K562 (cell line): ENCODE results near the gene ABHD3. TPM values are rescaled to one million over a fixed set of nuclear protein-coding genes. Genes with fewer than 3 reads are reported as not detected.

Source experiments
- E2F3 ChIP-seq: fragments of 250-450 bp; sonication (Bioruptor Pico); IDR thresholded peaks from 2 replicates; pipeline ENCODE4 v1.4.0; 2020; ENCODE audit warnings: mild to moderate bottlenecking
- HNRNPK ChIP-seq: fragments of 200-400 bp; formaldehyde crosslinking; IDR thresholded peaks from one replicate; pipeline ENCODE4 v1.6.1; 2018; ENCODE audit warnings: mild to moderate bottlenecking, low read depth, low read length; ENCODE audit not compliant: poor library complexity, severe bottlenecking
- KDM5B ChIP-seq: fragments of 200-600 bp; sonication (generic); IDR thresholded peaks from 2 replicates; pipeline ENCODE4 v1.6.1; 2012; ENCODE audit warnings: low read depth, mild to moderate bottlenecking, moderate library complexity, low read length, control low read depth, inconsistent platforms; ENCODE audit not compliant: insufficient replicate concordance
- MCM5 ChIP-seq: fragments of 450-650 bp; IDR thresholded peaks from 2 replicates; pipeline ENCODE4 v1.6.1; 2016; ENCODE audit warnings: low read depth
- MYC ChIP-seq, 2 experiments: fragments of 250-450 bp in 1 of 2; sonication (Bioruptor Pico) in 1 of 2; IDR thresholded peaks; 2 replicates each; pipeline versions ENCODE4 v1.5.1 to v1.6.1; 2012 to 2021; ENCODE audit warnings: low read depth in 2 of 2, borderline replicate concordance in 1 of 2, improper control_type of control experiment in 1 of 2, low read length in 1 of 2, mild to moderate bottlenecking in 1 of 2, moderate library complexity in 1 of 2
- NONO ChIP-seq, 2 experiments: fragments of 200-400 bp in 1 of 2; fragments of 450-650 bp in 1 of 2; formaldehyde crosslinking in 1 of 2; IDR thresholded peaks; 2 replicates each; pipeline ENCODE4 v1.6.1; 2017; ENCODE audit warnings: low read depth in 2 of 2, mild to moderate bottlenecking in 2 of 2, moderate library complexity in 2 of 2, low read length in 1 of 2
- PHF20 ChIP-seq: fragments of 450-650 bp; IDR thresholded peaks from 2 replicates; pipeline ENCODE4 v1.6.1; 2018; ENCODE audit not compliant: partially characterized antibody
- RAD21 ChIP-seq, 2 experiments: fragments of 250-450 bp in 1 of 2; fragments of 450-650 bp in 1 of 2; sonication (Bioruptor Pico) in 1 of 2; formaldehyde crosslinking in 1 of 2; IDR thresholded peaks in 1 of 2; conservative IDR thresholded peaks in 1 of 2; 2 replicates each; pipeline versions ENCODE4 v1.4.0 to v1.8.0; 2020 to 2022; ENCODE audit warnings: mild to moderate bottlenecking in 2 of 2, moderate library complexity in 1 of 2
- RNF219 ChIP-seq: fragments of 250-450 bp; sonication (Bioruptor Pico); IDR thresholded peaks from 2 replicates; pipeline ENCODE4 v1.5.0; 2022; ENCODE audit warnings: mild to moderate bottlenecking
- SAP30 ChIP-seq: fragments of 200-600 bp; sonication (generic); IDR thresholded peaks from 2 replicates; pipeline ENCODE4 v1.6.1; 2012; ENCODE audit warnings: borderline replicate concordance, low read depth, mild to moderate bottlenecking, moderate library complexity, low read length, control low read depth, inconsistent platforms; ENCODE audit not compliant: insufficient read depth, poor library complexity, severe bottlenecking
- TAF9B ChIP-seq: fragments of 450-650 bp; IDR thresholded peaks from 2 replicates; pipeline ENCODE4 v1.6.1; 2018; ENCODE audit warnings: mild to moderate bottlenecking; ENCODE audit not compliant: partially characterized antibody
- ZC3H8 ChIP-seq: fragments of 450-650 bp; IDR thresholded peaks from 2 replicates; pipeline ENCODE4 v1.6.1; 2017
- ZNF133 ChIP-seq: fragments of 250-450 bp; sonication (Bioruptor Pico); IDR thresholded peaks from 2 replicates; pipeline ENCODE4 v1.4.0; 2020; ENCODE audit warnings: mild to moderate bottlenecking
- ZNF282 ChIP-seq: sonication (generic); formaldehyde crosslinking; IDR thresholded peaks from 2 replicates; pipeline ENCODE4 v1.8.1; 2023; ENCODE audit warnings: missing genetic modification reagents
- ZNF431 ChIP-seq: sonication (generic); formaldehyde crosslinking; IDR thresholded peaks from 2 replicates; pipeline ENCODE4 v1.8.0; 2022; ENCODE audit warnings: mild to moderate bottlenecking, missing genetic modification reagents
- ZNF696 ChIP-seq: fragments of 250-450 bp; sonication (Bioruptor Pico); conservative IDR thresholded peaks from 2 replicates; pipeline ENCODE4 v1.4.0; 2020; ENCODE audit warnings: mild to moderate bottlenecking, moderate library complexity
- ZNF778 ChIP-seq: fragments of 450-650 bp; formaldehyde crosslinking; IDR thresholded peaks from 2 replicates; pipeline ENCODE4 v1.4.0; 2020; ENCODE audit warnings: mild to moderate bottlenecking, moderate library complexity
- polyA plus RNA-seq, 8 experiments: library from polyadenylated mRNA; depleted of rRNA in 4 of 8; stranded (reverse) in 5 of 8; unstranded in 3 of 8; fragments of >200 nt; fragmentation: Nextera tagmentation in 2 of 8; fragmentation: Illumina TruSeq in 1 of 8; extraction: Ambion mirVana in 2 of 8; extraction: Trizol in 1 of 8; gene quantifications; 2 replicates each; pipeline versions ENCODE4 v1.2.1 to v1.2.3, GENCODE V29; 2011 to 2014; ENCODE audit warnings: inconsistent platforms in 1 of 8, missing spikeins in 1 of 8
- total RNA-seq, 7 experiments: library from RNA; depleted of rRNA in 6 of 7; stranded (reverse); fragments of >200 nt in 6 of 7; fragmentation: Illumina TruSeq in 2 of 7; extraction: Trizol in 2 of 7; gene quantifications; 2 replicates each; pipeline versions ENCODE4 v1.2.1 to v1.2.3, GENCODE V29; 2011 to 2021; ENCODE audit warnings: low replicate concordance in 1 of 7
- TF ChIP-seq, protein P1 (sequence below): IDR thresholded peaks from 2 replicates; pipeline ENCODE4 v1.6.1; 2012; ENCODE audit warnings: low read depth, low read length, improper control_type of control experiment, borderline replicate concordance
- TF ChIP-seq, protein P2 (sequence below): fragments of 450-650 bp; formaldehyde crosslinking; IDR thresholded peaks from 2 replicates; pipeline ENCODE4 v1.4.0; 2020; ENCODE audit warnings: mild to moderate bottlenecking, moderate library complexity
- TF ChIP-seq, protein P3 (sequence below): fragments of 150-350 bp; IDR thresholded peaks from 2 replicates; pipeline ENCODE4 v1.6.1; 2014; ENCODE audit warnings: low read depth, mild to moderate bottlenecking, low read length, borderline replicate concordance

ABHD3 gene
- total and polyA plus RNA-seq, 9 of the 15 experiments (the other 6 are each of a cell fraction or from before 2014, with no cell fraction given): 6.3 to 38.8 (median 19.4) TPM

- TF ChIP-seq ZNF282 (CRISPR knock-in tag) (no peak), MYC (IDR thresholded peaks at IDR 0.05; ENCODE audit: low read depth, low read length) (no peak), MYC (CRISPR knock-in tag; IDR thresholded peaks at IDR 0.05; ENCODE audit: borderline replicate concordance, low read depth) (no peak), ZNF133 (CRISPR knock-in tag) (no peak), RAD21 (CRISPR knock-in tag; conservative IDR thresholded peaks at IDR 0.05 in 1 of 2, IDR thresholded peaks at IDR 0.05 in 1 of 2) (no peak), PHF20 (no peak), ZNF696 (CRISPR knock-in tag) (no peak), MCM5 (no peak), KDM5B (no peak), HNRNPK (no peak), SAP30 (no peak), ZNF431 (CRISPR knock-in tag) (no peak), ZNF778 (CRISPR knock-in tag) (no peak), NONO (IDR thresholded peaks at IDR 0.05; ENCODE audit: low read depth in 2 of 2, low read length in 1 of 2) (no peak), TAF9B (no peak), ZC3H8 (no peak), E2F3 (CRISPR knock-in tag) (no peak), RNF219 (CRISPR knock-in tag) (no peak)
- TF ChIP-seq, protein P1, sequence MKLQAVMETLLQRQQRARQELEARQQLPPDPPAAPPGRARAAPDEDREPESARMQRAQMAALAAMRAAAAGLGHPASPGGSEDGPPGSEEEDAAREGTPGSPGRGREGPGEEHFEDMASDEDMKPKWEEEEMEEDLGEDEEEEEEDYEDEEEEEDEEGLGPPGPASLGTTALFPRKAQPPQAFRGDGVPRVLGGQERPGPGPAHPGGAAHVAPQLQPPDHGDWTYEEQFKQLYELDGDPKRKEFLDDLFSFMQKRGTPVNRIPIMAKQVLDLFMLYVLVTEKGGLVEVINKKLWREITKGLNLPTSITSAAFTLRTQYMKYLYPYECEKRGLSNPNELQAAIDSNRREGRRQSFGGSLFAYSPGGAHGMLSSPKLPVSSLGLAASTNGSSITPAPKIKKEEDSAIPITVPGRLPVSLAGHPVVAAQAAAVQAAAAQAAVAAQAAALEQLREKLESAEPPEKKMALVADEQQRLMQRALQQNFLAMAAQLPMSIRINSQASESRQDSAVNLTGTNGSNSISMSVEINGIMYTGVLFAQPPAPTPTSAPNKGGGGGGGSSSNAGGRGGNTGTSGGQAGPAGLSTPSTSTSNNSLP: 0 out of 2 replicates have a peak, but pooled peaks have one; percentile 34
- TF ChIP-seq, protein P2, sequence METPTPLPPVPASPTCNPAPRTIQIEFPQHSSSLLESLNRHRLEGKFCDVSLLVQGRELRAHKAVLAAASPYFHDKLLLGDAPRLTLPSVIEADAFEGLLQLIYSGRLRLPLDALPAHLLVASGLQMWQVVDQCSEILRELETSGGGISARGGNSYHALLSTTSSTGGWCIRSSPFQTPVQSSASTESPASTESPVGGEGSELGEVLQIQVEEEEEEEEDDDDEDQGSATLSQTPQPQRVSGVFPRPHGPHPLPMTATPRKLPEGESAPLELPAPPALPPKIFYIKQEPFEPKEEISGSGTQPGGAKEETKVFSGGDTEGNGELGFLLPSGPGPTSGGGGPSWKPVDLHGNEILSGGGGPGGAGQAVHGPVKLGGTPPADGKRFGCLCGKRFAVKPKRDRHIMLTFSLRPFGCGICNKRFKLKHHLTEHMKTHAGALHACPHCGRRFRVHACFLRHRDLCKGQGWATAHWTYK (CRISPR knock-in tag): no peak
- TF ChIP-seq, protein P3, sequence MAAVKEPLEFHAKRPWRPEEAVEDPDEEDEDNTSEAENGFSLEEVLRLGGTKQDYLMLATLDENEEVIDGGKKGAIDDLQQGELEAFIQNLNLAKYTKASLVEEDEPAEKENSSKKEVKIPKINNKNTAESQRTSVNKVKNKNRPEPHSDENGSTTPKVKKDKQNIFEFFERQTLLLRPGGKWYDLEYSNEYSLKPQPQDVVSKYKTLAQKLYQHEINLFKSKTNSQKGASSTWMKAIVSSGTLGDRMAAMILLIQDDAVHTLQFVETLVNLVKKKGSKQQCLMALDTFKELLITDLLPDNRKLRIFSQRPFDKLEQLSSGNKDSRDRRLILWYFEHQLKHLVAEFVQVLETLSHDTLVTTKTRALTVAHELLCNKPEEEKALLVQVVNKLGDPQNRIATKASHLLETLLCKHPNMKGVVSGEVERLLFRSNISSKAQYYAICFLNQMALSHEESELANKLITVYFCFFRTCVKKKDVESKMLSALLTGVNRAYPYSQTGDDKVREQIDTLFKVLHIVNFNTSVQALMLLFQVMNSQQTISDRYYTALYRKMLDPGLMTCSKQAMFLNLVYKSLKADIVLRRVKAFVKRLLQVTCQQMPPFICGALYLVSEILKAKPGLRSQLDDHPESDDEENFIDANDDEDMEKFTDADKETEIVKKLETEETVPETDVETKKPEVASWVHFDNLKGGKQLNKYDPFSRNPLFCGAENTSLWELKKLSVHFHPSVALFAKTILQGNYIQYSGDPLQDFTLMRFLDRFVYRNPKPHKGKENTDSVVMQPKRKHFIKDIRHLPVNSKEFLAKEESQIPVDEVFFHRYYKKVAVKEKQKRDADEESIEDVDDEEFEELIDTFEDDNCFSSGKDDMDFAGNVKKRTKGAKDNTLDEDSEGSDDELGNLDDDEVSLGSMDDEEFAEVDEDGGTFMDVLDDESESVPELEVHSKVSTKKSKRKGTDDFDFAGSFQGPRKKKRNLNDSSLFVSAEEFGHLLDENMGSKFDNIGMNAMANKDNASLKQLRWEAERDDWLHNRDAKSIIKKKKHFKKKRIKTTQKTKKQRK: no peak
Observed at GRCh38 chr18:21650311-21650710, 54.3 kb downstream of the ABHD3 start (continued).
